ENCODE results near the gene DHRSX.
"Not testable (repeated sequence)": the region's sequence is repeated elsewhere in the genome, so short reads cannot be mapped to it uniquely, and the experiment has no call there.

The DHRSX gene

GRCh38 chrX:2478546-2479419 is 22.0 kb downstream of the DHRSX start:
- in situ Hi-C loops (cut with MboI; ENCODE audit: low sequenced_read_pairs), result no loop called here

DNA sequence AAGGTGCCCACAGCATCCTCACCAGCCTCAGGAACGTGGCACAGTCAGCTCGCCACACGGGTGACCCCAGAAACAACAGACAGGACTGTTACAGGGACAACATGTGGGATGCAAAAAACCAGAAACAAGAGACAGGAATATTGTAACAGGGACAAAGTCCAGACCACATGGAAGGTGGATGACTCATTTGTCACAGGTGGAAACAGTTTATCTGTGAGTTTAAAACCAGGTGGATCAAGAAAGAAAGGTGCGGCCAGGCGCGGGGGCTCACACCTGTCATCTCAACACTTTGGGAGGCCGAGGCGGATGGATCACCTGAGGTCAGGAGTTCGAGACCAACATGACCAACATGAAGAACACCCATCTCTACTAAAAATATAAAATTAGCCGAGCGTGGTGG is 23.5 kb downstream of the DHRSX start:
- in situ Hi-C loops (cut with MboI; ENCODE audit: low sequenced_read_pairs), result not testable (repeated sequence)

- in situ Hi-C loops (cut with MboI; ENCODE audit: low sequenced_read_pairs), result no loop called here
These were observed 25.6 kb downstream of the DHRSX start for GRCh38 chrX:2474963-2475726.

DNA sequence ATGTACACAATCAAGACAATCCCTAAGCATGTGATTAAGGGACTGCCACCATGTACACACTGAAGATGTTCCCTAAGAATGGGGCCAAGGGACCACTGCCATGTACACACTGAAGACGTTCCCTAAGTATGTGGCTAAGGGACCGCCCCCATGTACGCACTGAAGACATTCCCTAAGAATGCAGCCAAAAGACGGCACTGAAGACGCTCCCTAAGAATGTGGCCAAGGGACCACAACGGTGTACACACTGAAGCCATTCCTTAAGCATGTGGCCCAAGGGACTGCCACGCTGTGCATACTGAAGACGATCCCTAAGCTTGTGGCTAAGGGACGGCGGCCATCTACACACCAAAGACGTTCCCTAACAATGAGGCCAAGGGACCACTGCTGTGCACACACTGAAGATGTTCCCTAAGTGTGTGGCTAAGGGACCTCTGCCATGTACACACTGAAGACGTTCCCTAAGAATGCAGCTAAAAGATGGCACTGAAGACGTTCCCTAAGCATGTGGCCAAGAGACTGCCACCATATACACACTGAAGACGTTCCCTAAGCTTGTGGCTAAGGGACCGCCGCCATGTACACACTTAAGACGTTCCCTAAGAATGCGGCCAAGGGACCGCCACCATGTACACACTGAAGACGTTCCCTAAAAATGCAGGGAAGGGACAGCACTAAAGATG is 26.4 kb downstream of the DHRSX start:
- in situ Hi-C loops (cut with MboI; ENCODE audit: low sequenced_read_pairs), result no loop called here

GRCh38 chrX:2473064-2473463 is 27.7 kb downstream of the DHRSX start:
- in situ Hi-C loops (cut with MboI; ENCODE audit: low sequenced_read_pairs), result not testable (repeated sequence)

GRCh38 chrX:2471641-2472040 is 29.1 kb downstream of the DHRSX start:
- in situ Hi-C loops (cut with MboI; ENCODE audit: low sequenced_read_pairs), result no loop called here

GRCh38 chrX:2471126-2471525 is 29.6 kb downstream of the DHRSX start:
- in situ Hi-C loops (cut with MboI; ENCODE audit: low sequenced_read_pairs), result not testable (repeated sequence)

DNA sequence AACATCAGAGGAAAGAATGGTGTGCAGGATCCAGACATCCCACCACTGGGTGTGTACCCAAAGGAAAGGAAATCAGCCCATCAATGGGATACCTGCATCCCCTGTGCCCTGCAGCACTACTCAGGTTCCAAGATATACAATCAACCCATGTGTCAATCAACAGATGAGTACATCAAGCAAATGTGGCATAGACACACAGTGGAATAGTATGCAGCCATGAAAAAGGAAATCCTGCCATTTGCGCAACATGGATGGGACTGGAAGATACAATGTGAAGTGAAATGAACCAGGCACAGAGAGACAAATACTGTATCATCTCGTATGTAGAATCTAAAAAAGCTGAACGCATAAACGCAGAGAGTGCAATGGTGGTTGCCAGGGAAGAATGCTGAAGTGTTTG is 30.9 kb downstream of the DHRSX start:
- in situ Hi-C loops (cut with MboI; ENCODE audit: low sequenced_read_pairs), result not testable (repeated sequence)

GRCh38 chrX:2469196-2469685 is 31.5 kb downstream of the DHRSX start:
- in situ Hi-C loops (cut with MboI; ENCODE audit: low sequenced_read_pairs), result no loop called here

DNA sequence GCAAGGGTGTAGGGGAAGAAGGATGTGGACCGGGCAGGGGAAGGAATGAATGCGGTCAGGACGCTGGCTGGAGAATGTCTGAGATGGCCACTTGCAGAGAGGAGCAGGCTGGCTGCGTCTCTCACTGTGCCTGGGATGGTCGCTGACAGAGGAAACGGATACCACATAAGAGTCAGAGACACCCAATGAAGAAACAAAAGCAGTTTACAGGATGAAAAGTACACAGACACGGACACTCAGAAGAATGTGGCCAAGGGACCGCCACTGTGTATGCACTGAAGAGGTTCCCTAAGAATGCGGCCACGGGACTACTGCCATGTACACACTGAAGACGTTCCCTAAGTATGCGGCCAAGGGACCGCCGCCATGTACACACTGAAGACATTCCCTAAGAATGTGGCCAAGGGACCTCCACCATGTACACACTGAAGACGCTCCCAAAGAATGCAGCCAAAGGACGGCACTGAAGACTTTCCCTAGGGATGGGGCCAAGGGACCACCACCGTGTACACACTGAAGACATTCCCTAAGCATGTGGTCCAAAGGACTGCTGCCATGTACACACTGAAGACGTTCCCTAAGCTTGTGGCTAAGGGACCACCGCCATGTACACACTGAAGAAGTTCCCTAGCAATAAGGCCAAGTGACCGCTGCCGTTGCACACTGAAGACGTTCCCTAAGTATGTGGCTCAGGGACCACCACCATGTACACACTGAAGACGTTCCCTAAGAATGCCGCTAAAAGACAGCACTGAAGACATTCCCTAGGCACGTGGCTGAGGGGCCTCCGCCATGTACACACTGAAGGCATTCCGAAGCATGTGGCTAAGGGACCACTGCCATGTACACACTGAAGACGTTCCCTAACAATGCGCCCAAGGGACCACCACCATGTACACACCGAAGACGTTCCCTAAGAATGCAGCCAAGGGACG is 32.2 kb downstream of the DHRSX start:
- in situ Hi-C loops (cut with MboI; ENCODE audit: low sequenced_read_pairs), result no loop called here

GRCh38 chrX:2466876-2467656 is 33.7 kb downstream of the DHRSX start:
- in situ Hi-C loops (cut with MboI; ENCODE audit: low sequenced_read_pairs), result no loop called here

- in situ Hi-C loops (cut with MboI; ENCODE audit: low sequenced_read_pairs), result no loop called here
These were observed 36.1 kb downstream of the DHRSX start for GRCh38 chrX:2464677-2465166.

DNA sequence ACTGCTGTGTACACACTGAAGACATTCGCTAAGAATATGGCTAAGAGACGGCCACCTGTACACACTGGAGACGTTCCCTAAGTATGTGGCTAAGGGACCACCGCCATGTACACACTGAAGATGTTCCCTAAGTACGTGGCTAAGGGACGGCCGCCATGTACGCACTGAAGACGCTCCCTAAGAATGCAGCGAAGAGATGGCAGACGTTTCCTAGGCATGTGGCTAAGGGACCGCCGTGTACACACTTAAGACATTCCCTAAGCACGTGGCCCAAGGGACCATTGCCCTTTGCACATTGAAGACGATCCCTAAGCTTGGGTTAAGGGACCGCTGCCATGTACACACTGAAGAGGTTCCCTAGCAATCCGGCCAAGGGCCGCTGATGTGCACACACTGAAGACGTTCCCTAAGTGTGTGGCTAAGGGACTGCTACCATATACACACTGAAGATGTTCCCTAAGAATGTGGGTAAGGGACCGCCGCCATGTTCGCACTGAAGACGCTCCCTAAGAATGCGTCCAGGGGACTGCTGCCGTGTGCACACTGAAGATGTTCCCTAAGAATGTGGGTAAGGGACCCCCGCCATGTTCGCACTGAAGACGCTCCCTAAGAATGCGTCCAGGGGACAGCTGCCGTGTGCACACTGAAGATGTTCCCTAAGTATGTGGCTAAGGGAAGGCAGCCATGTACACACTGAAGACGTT is 36.7 kb downstream of the DHRSX start:
- in situ Hi-C loops (cut with MboI; ENCODE audit: low sequenced_read_pairs), result no loop called here

GRCh38 chrX:2463481-2463880 is 37.3 kb downstream of the DHRSX start:
- in situ Hi-C loops (cut with MboI; ENCODE audit: low sequenced_read_pairs), result not testable (repeated sequence)

- in situ Hi-C loops (cut with MboI; ENCODE audit: low sequenced_read_pairs), result no loop called here
These were observed 38.0 kb downstream of the DHRSX start for GRCh38 chrX:2462780-2463179.

- in situ Hi-C loops (cut with MboI; ENCODE audit: low sequenced_read_pairs), result no loop called here
These were observed 38.7 kb downstream of the DHRSX start for GRCh38 chrX:2462074-2462473.

DNA sequence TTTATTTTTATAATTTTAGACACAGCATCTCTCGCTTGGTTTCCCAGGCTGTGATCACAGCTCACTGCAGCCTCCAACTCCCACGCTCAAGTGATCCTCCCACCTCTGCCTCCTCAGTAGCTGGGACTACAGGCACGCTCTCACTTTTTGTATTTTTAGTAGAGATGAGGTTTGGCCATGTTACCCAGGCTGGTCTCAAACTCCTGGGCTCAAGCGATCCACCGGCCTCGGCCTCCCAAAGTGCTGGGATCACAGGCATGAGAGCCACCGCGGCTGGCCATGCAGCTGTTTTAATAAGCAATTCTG is 39.1 kb downstream of the DHRSX start:
- in situ Hi-C loops (cut with MboI; ENCODE audit: low sequenced_read_pairs), result no loop called here

DNA sequence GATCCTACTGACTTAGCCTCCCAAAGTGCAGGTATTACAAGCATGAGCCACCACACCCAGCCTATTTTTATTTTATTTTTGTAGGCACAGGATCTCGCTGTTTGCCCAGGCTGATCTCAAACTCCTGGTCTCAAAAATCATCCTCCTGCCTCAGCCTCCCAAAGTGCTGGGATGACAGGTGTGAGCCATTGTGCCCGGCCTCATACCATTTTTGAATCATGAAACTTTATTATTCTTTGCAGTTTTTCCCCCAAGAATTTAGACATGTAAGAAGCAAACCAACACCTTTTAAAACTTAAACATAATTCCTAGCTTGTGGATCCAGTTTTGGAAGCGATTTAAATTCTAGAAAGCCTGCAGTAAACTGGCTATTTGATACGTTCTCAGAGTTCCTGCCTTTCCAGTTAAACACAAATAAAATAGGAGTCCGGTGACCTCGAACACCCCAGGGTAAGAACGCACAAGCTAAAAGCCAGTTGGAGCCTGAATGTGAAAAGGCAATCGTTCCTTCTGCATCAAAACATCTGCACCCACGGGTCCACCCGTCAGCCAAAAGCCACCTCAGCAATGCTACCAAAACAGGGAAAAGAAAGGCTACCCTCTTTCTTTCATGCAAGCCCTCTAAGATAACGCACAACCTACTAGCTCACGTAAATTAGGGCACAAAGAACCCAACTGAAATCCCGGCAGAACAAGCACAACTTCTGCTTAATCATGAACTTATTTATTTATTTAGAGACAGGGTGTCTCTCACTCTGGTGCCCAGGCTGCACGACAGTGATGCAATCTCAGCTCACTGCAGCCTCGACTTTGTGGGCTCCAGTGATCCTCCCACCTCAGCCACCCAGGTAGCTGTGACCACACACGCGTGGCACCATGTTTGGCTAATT is 39.7 kb downstream of the DHRSX start:
- in situ Hi-C loops (cut with MboI; ENCODE audit: low sequenced_read_pairs), result not testable (repeated sequence)
